ENCODE results near the gene SLC44A5. TPM values are rescaled to one million over a fixed set of nuclear protein-coding genes. Genes with fewer than 3 reads are reported as not detected.

SLC44A5 gene
- polyA plus RNA-seq, 2 of the 4 experiments (the other 2 are of a cell fraction): 0.10 to 1.5 TPM

DNA sequence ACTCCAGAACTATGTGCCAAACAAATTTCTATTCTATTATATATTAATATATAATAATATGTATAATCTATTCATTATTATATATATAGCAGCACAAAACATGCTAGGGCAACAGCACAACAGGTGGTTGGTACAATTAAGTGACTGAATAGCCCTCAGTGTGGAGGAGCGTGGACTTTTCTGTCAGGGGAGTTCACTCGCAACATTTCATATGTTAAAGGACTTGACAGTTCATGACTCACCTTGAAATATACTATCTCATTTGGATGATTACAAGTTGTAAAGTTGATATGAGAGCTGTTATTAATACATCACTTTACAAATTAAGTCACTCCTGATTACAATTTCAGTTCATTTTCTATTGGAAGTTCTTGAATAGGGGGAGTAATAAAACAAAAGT is 298.3 kb downstream of the SLC44A5 start (continued):
- TF ChIP-seq FOSL2 (IDR thresholded peaks at IDR 0.05) (no peak), FOSL2 (CRISPR knock-in tag; IDR thresholded peaks at IDR 0.05) (no peak), BHLHE40 (IDR thresholded peaks at IDR 0.05; ENCODE audit: low read depth, low read length) (no peak)

GRCh38 chr1:75310067-75310466 is 300.8 kb downstream of the SLC44A5 start:
- FAIRE-seq (no peak), DNase-seq (ENCODE audit: low read depth in 1 of 2, low spot score in 1 of 2) (no peak), ATAC-seq (no peak)
- no peaks in the 10 kb centered on the region for H3K9me3 ChIP-seq
- POLR2A ChIA-PET: no interaction called here
- no peaks in the 10 kb centered on the region for H3K4me1 ChIP-seq
- H3K4me3 ChIP-seq: no peak overlapping the region
- CTCF ChIA-PET: no interaction called here
- TF ChIP-seq, protein P1, sequence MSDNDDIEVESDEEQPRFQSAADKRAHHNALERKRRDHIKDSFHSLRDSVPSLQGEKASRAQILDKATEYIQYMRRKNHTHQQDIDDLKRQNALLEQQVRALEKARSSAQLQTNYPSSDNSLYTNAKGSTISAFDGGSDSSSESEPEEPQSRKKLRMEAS (IDR thresholded peaks at IDR 0.05): no peak
- no peak for TF ChIP-seq FOSB (CRISPR knock-in tag; IDR thresholded peaks at IDR 0.05)
- no peak for TF ChIP-seq PHF8 (IDR thresholded peaks at IDR 0.05; ENCODE audit: borderline replicate concordance, low read depth)
- no peak for TF ChIP-seq MAFK (IDR thresholded peaks at IDR 0.05; ENCODE audit: partially characterized antibody)
- no peak for TF ChIP-seq ZC3H11A (IDR thresholded peaks at IDR 0.05)
- TF ChIP-seq CHD4 (IDR thresholded peaks at IDR 0.05; ENCODE audit: borderline replicate concordance): no peak
- no peak for TF ChIP-seq KDM5A (IDR thresholded peaks at IDR 0.05)
- TF ChIP-seq, protein P2, sequence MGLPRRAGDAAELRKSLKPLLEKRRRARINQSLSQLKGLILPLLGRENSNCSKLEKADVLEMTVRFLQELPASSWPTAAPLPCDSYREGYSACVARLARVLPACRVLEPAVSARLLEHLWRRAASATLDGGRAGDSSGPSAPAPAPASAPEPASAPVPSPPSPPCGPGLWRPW (IDR thresholded peaks at IDR 0.05): no peak
- no peak overlapping the region for H3K4me2 ChIP-seq
- H3K27ac ChIP-seq: no peak overlapping the region

DNA sequence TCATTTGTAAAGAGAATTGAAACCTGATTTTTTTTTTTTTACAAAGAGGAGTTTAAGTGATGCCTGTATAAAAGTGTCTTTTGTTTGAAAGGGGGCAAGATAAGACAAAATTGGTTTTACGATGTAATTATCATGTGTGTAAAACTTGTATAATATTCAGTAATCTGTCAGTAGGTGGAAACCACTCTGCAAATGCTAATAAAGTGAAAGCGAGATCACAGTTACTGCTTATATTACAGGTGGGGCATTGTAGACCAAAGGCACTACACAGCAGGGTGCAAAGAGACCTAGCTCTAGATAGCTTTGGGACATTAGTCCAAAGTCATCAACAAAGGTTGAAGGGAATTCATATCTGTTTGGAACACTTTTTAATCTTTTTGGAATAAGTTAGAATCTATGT is 302.5 kb downstream of the SLC44A5 start:
- Histone ChIP-seq H3K9me3 (no peaks in the 10 kb centered on the region), H3K27ac (no peak overlapping the region), H3K4me1 (no peaks in the 10 kb centered on the region), H3K4me3 (no peak overlapping the region), H3K4me2 (no peak overlapping the region)
- ChIA-PET POLR2A (no interaction called here), CTCF (no interaction called here)
- WGBS (ENCODE audit: missing lambda C conversion rate): 62% methylated on average over 2 of the region's 2 CpGs
- FAIRE-seq (no peak), ATAC-seq (no peak), DNase-seq (ENCODE audit: low read depth in 1 of 2, low spot score in 1 of 2) (no peak)
- TF ChIP-seq JUN (IDR thresholded peaks at IDR 0.05) (no peak), NFE2L2 (conservative IDR thresholded peaks at IDR 0.05; ENCODE audit: low read length) (no peak), GATA3 (IDR thresholded peaks at IDR 0.05; ENCODE audit: borderline replicate concordance) (no peak), TP53 (CRISPR knock-in tag; IDR thresholded peaks at IDR 0.05) (no peak), RAD21 (conservative IDR thresholded peaks at IDR 0.05 in 1 of 2, IDR thresholded peaks at IDR 0.05 in 1 of 2) (no peak), RNF2 (IDR thresholded peaks at IDR 0.05; ENCODE audit: borderline replicate concordance, low read depth) (no peak), HDAC2 (IDR thresholded peaks at IDR 0.05) (no peak)
- TF ChIP-seq, protein P1 (IDR thresholded peaks at IDR 0.05): no peak
- TF ChIP-seq, protein P3, sequence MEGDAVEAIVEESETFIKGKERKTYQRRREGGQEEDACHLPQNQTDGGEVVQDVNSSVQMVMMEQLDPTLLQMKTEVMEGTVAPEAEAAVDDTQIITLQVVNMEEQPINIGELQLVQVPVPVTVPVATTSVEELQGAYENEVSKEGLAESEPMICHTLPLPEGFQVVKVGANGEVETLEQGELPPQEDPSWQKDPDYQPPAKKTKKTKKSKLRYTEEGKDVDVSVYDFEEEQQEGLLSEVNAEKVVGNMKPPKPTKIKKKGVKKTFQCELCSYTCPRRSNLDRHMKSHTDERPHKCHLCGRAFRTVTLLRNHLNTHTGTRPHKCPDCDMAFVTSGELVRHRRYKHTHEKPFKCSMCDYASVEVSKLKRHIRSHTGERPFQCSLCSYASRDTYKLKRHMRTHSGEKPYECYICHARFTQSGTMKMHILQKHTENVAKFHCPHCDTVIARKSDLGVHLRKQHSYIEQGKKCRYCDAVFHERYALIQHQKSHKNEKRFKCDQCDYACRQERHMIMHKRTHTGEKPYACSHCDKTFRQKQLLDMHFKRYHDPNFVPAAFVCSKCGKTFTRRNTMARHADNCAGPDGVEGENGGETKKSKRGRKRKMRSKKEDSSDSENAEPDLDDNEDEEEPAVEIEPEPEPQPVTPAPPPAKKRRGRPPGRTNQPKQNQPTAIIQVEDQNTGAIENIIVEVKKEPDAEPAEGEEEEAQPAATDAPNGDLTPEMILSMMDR (IDR thresholded peaks at IDR 0.05): no peak
- TF ChIP-seq, protein P4, sequence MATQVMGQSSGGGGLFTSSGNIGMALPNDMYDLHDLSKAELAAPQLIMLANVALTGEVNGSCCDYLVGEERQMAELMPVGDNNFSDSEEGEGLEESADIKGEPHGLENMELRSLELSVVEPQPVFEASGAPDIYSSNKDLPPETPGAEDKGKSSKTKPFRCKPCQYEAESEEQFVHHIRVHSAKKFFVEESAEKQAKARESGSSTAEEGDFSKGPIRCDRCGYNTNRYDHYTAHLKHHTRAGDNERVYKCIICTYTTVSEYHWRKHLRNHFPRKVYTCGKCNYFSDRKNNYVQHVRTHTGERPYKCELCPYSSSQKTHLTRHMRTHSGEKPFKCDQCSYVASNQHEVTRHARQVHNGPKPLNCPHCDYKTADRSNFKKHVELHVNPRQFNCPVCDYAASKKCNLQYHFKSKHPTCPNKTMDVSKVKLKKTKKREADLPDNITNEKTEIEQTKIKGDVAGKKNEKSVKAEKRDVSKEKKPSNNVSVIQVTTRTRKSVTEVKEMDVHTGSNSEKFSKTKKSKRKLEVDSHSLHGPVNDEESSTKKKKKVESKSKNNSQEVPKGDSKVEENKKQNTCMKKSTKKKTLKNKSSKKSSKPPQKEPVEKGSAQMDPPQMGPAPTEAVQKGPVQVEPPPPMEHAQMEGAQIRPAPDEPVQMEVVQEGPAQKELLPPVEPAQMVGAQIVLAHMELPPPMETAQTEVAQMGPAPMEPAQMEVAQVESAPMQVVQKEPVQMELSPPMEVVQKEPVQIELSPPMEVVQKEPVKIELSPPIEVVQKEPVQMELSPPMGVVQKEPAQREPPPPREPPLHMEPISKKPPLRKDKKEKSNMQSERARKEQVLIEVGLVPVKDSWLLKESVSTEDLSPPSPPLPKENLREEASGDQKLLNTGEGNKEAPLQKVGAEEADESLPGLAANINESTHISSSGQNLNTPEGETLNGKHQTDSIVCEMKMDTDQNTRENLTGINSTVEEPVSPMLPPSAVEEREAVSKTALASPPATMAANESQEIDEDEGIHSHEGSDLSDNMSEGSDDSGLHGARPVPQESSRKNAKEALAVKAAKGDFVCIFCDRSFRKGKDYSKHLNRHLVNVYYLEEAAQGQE (IDR thresholded peaks at IDR 0.05): no peak
